Heart right ventricle (tissue), 16 donors: ENCODE data around the gene TGFBR2. TPM values are rescaled to one million over a fixed set of nuclear protein-coding genes. Genes with fewer than 3 reads are reported as not detected.

Experiments
- ATAC-seq, 8 donors: fragments of 200-7000 bp; cut with Tn5 transposase; one replicate each; pipeline ENCODE4 v1.9.1; 2020; ENCODE audit warnings: mild to moderate bottlenecking in 8 of 8, moderate library complexity in 8 of 8, moderate number of reproducible peaks in 1 of 8
- DNase-seq, 2 donors: peaks; one replicate each; pipeline ENCODE4 v3.0.0-alpha.2; 2020
- H3K27ac ChIP-seq, 10 donors: fragments of 200-600 bp; sonication (generic) in 2 of 10; one replicate each; pipeline versions ENCODE4 v1.5.0 to v1.8.0; 2020 to 2022; ENCODE audit warnings: mild to moderate bottlenecking in 3 of 10
- H3K27me3 ChIP-seq, 7 donors: fragments of 200-600 bp; one replicate each; pipeline ENCODE4 v1.8.0; 2021 to 2022; ENCODE audit warnings: mild to moderate bottlenecking in 2 of 7
- H3K36me3 ChIP-seq, 9 donors: fragments of 200-600 bp; sonication (generic) in 1 of 9; one replicate each; pipeline versions ENCODE4 v1.5.0 to v1.8.0; 2020 to 2022; ENCODE audit warnings: mild to moderate bottlenecking in 2 of 9
- H3K4me1 ChIP-seq, 9 donors: fragments of 200-600 bp; sonication (generic) in 1 of 9; one replicate each; pipeline versions ENCODE4 v1.5.0 to v1.8.0; 2020 to 2022; ENCODE audit warnings: mild to moderate bottlenecking in 4 of 9
- H3K4me3 ChIP-seq, 10 donors: fragments of 200-600 bp; sonication (generic) in 2 of 10; one replicate each; pipeline versions ENCODE4 v1.5.0 to v1.8.0; 2020 to 2022; ENCODE audit warnings: mild to moderate bottlenecking in 7 of 10, moderate library complexity in 2 of 10
- H3K9me3 ChIP-seq, 11 donors: fragments of 200-600 bp in 10 of 11; sonication (generic) in 2 of 11; one replicate each; pipeline versions ENCODE4 v1.5.0 to v1.8.0; 2013 to 2022; ENCODE audit warnings: mild to moderate bottlenecking in 2 of 11, control low read depth in 1 of 11, moderate library complexity in 1 of 11
- CTCF ChIP-seq, 9 donors: fragments of 200-600 bp; sonication (generic) in 2 of 9; IDR thresholded peaks; one replicate each; pipeline versions ENCODE4 v1.5.0 to v1.8.0; 2021 to 2022; ENCODE audit warnings: antibody characterized with exemption in 9 of 9, mild to moderate bottlenecking in 5 of 9, moderate library complexity in 1 of 9
- WGBS, 2 donors: extraction: QIAGEN DNeasy Blood & Tissue Kit; methylation state at CpG; one replicate each; pipeline ENCODE4 v1.1.7; 2013; ENCODE audit warnings: inconsistent platforms in 1 of 2; 5-methylcytosine and 5-hydroxymethylcytosine counted together
- intact Hi-C, 10 donors: fragments of 100-400 bp; cut with DNase I; formaldehyde crosslinking; loops; one replicate each; pipeline versions ENCODE4 v1.11.1 to v1.14.2; 2022
- polyA plus RNA-seq, 2 donors: library from polyadenylated mRNA; stranded (reverse); fragments of 200-250 nt; gene quantifications; one replicate each; pipeline ENCODE4 v1.2.3, GENCODE V29; 2013
- total RNA-seq, 10 donors: library from RNA; stranded (reverse); fragmentation: NEBNext Ultra II Directional in 3 of 10; extraction: Animal tissue kit (Norgen Biotek cat#: 25700) in 3 of 10; gene quantifications; one replicate each; pipeline versions ENCODE4 v1.2.1 to v1.2.4, GENCODE V29; 2021 to 2023
- donor health status: Arrhythmogenic right ventricular cardiomyopathy.
- donor health status: ischemic (EF 13 %, LVEDD 7.1; RV severe dilation, severe dysfunction).
- donor health status: healthy with polysubstance abuse.
- donor health status: DM: no; HTN: yes; CAD: no.
- donor health status: DM: no; HTN: no; CAD: no.
- donor health status: ischemic (EF 25% LVEDD 6.9; RV normal size, moderate dysfunction).
- donor health status: ischemic (EF 25% LVEDD 5.7; RV mildly dilated, moderate dysfunction).
- donor health status: healthy.
- donor health status: DM: yes; HTN: yes; CAD: no.
- donor health status: Ischemic cardiomyopathy.
- donor health status: ischemic (EF 35%, LVEDD 5.7; RV mildly dilated, moderate dysfunction).
- donor health status: nonischemic (EF 11% LVEDD 7.7; RV severe dilation, severe dysfunction).
- donor health status: DM: yes; HTN: yes; CAD: no.
- donor health status: PGD.
- donor health status: ischemic (EF 29% LVEDD 5.4; RV normal size, mild dysfunction).
- donor health status: nonischemic (EF 23%, LVEDD 6.1; RV moderate dilation, normal function).

Gene TGFBR2
- total and polyA plus RNA-seq, 12 donors = 14.6 to 197 (median 82.8) TPM

GRCh38 chr3:30685267-30685667 lies 78.9 kb downstream of the TGFBR2 start:
- TF ChIP-seq CTCF (IDR thresholded peaks at IDR 0.05) = no peak
- Histone ChIP-seq H3K27me3 (no peaks in the 10 kb centered on the region), H3K9me3 (no peaks in the 10 kb centered on the region), H3K4me1 (peaks cover 22 to 100% (median 96%) of the 10 kb centered on the region in 9 donors), H3K4me3 (no peak overlapping the region), H3K36me3 (peaks cover 0 to 89% (median 4%) of the 10 kb centered on the region in 9 donors), H3K27ac (peak overlapping the region in 8 of 10 donors; percentile 8 to 83 (median 31))
- WGBS, 2 donors = 96% methylated on average over 2 of the region's 2 CpGs
- DNase-seq = no peak
- intact Hi-C loops = loop anchor here in 6 of 10 donors (2.0 to 10.0 kb wide), 7 partner anchors 70 to 573 kb away; no protein-coding TSS in a partner anchor
- ATAC-seq = no peak

GRCh38 chr3:30686176-30686575 lies 79.8 kb downstream of the TGFBR2 start:
- peak overlapping the region in 1 of 10 donors; percentile 83 for H3K27ac ChIP-seq
- no peak for TF ChIP-seq CTCF (IDR thresholded peaks at IDR 0.05)
- intact Hi-C loops = loop anchor here in 6 of 10 donors (5.0 to 10.0 kb wide), 6 partner anchors 71 to 574 kb away; no protein-coding TSS in a partner anchor
- DNase-seq (no peak), ATAC-seq (no peak)
- no peaks in the 10 kb centered on the region for H3K27me3 ChIP-seq
- 83 to 90% methylated on average over 2 of the region's 2 CpGs for WGBS, 2 donors
- peaks cover 22 to 100% (median 96%) of the 10 kb centered on the region in 9 donors for H3K4me1 ChIP-seq
- no peak overlapping the region for H3K4me3 ChIP-seq
- H3K9me3 ChIP-seq = no peaks in the 10 kb centered on the region
- H3K36me3 ChIP-seq = peaks cover 0 to 89% (median 4%) of the 10 kb centered on the region in 9 donors

GRCh38 chr3:30686799-30687198 lies 80.4 kb downstream of the TGFBR2 start:
- Histone ChIP-seq H3K9me3 (no peaks in the 10 kb centered on the region), H3K4me1 (peaks cover 21 to 100% (median 96%) of the 10 kb centered on the region in 9 donors), H3K27ac (peak overlapping the region in 1 of 10 donors; percentile 83), H3K4me3 (no peak overlapping the region), H3K27me3 (no peaks in the 10 kb centered on the region), H3K36me3 (peaks cover 0 to 95% (median 4%) of the 10 kb centered on the region in 9 donors)
- intact Hi-C loops = loop anchor here in 6 of 10 donors (5.0 to 10.0 kb wide), 6 partner anchors 72 to 574 kb away; no protein-coding TSS in a partner anchor
- ATAC-seq = no peak
- TF ChIP-seq CTCF (IDR thresholded peaks at IDR 0.05) = no peak
- no peak for DNase-seq
- WGBS, 2 donors = 55 to 56% methylated on average over 2 of the region's 2 CpGs

DNA sequence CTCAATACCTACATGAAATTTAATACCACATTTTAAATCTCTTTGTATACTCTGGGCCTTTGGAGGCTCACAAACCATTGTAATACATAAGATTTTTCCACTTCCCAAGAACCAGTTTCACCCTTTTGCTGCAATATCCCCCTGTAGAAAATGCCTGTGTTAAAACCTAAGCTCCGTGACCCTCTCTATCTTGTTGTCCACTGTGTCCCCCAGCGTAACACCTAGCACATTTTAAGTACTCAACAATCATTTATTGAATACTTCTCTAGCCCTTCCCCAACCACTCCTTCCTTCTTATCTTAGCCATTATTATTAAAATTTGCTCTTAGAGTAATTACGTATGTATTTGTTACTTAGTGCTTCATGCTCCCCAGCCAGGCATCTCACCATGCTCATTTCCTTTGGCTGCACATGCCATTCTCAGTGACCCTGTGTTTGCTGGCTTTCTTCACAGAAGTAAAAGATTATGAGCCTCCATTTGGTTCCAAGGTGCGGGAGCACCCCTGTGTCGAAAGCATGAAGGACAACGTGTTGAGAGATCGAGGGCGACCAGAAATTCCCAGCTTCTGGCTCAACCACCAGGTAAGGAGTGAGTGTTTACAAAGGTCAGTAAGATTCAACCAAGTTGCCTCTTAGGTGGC lies 81.6 kb downstream of the TGFBR2 start:
- H3K27ac ChIP-seq = peak overlapping the region in 9 of 10 donors; percentile 45 to 83 (median 73)
- ATAC-seq (peak in 1 of 8 donors; percentile 15), DNase-seq (no peak)
- TF ChIP-seq CTCF (IDR thresholded peaks at IDR 0.05) = no peak
- no peaks in the 10 kb centered on the region for H3K27me3 ChIP-seq
- 59 to 74% methylated on average over 8 of the region's 8 CpGs for WGBS, 2 donors
- H3K9me3 ChIP-seq = no peaks in the 10 kb centered on the region
- intact Hi-C loops = loop anchor here in 6 of 10 donors (5.0 to 10.0 kb wide), 6 partner anchors 73 to 576 kb away; no protein-coding TSS in a partner anchor
- peaks cover 0 to 99% (median 5%) of the 10 kb centered on the region in 9 donors for H3K36me3 ChIP-seq
- no peak overlapping the region for H3K4me3 ChIP-seq
- H3K4me1 ChIP-seq = peaks cover 16 to 100% (median 95%) of the 10 kb centered on the region in 9 donors
